ENCODE data around the gene PLCB1. TPM values are rescaled to one million over a fixed set of nuclear protein-coding genes. Genes with fewer than 3 reads are reported as not detected.

Gene PLCB1
- total RNA-seq, 4 donors from 2014 or later: 13.5 to 110 (median 30.4) TPM

DNA sequence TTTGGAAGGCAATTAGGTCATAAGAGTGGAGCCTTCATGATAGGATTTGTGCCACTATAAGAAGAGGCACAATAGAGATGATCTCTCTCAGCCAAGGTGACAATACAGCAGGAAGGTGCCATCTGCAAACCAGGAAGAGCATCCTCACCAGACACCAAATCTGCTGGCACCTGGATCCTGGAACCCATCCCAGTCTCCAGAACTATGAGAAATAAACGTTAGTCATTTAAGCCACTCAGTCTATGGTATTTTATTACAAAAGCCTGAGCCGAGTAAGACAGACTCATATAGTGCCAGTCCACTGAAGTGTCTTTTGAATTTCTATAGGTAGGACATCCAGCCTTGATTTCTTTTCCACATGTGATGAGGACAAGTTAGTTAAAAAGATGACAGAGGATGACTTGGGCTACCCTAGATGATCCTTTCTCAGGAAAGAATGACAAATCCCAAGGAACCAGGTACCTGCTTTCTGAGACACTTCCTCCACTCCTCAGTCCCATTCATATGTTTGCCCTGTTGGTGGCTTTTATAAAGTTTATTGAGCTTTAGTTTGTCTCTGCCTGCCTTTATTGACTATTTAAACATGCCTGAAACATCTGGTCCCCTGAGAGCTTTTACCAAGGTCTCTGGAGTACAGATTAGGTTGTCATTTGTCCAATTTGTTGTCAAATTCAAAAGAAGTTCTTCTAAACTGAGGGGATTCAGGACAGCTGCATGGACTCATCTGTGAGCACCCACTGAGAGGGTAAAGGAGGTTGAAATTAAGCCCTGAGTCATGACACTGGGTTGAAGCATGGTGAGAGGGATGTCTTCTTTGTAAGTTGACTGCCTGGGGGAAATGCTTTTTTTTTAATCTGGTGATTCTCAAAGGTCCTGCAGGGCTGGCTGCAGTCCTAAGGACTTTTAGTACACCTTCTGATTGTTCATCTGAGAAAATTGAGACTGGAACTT is 771.9 kb downstream of the PLCB1 start:
- intact Hi-C loops (cut with DNase I; ENCODE audit: low total_unique reads): no loop called here
- TF ChIP-seq CTCF (IDR thresholded peaks at IDR 0.05) (no peak), POLR2A (IDR thresholded peaks at IDR 0.05) (no peak)

DNA sequence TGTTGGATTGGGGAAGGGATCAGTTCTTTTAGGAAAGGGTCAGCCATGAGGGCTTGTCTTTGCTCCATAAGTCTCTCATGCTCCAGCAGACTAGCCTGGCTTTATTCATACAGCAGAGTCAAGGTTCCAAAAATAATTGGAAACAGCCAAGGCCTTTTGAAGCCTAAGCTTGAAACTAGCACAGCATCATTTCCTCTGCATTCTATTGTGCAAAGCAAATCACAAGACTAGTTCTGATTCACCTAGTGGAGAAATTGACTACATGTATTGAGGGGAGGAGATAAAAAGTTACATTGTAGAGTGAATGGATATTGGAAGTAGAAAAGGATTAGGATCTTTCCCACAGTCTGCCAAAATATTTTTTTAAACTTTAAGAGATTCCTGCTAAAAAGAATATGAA is 777.5 kb downstream of the PLCB1 start:
- intact Hi-C loops (cut with DNase I; ENCODE audit: low total_unique reads): no loop called here
- Histone ChIP-seq H3K27ac (no peak overlapping the region), H3K9me3 (no peaks in the 10 kb centered on the region), H3K27me3 (no peaks in the 10 kb centered on the region), H3K4me3 (no peak overlapping the region), H3K4me1 (no peaks in the 10 kb centered on the region), H3K36me3 (no peaks in the 10 kb centered on the region)
- TF ChIP-seq CTCF (IDR thresholded peaks at IDR 0.05) (no peak), POLR2A (IDR thresholded peaks at IDR 0.05) (no peak)
- no peak for DNase-seq

More for the DNA sequence above, 771.9 kb downstream of the PLCB1 start:
- Histone ChIP-seq H3K9me3 (no peaks in the 10 kb centered on the region), H3K4me1 (no peaks in the 10 kb centered on the region), H3K27ac (no peak overlapping the region), H3K36me3 (no peaks in the 10 kb centered on the region), H3K27me3 (no peaks in the 10 kb centered on the region), H3K4me3 (no peak overlapping the region)
- no peak for DNase-seq

- Histone ChIP-seq H3K36me3 (no peaks in the 10 kb centered on the region), H3K27me3 (no peaks in the 10 kb centered on the region), H3K4me3 (no peak overlapping the region), H3K9me3 (no peaks in the 10 kb centered on the region), H3K27ac (no peak overlapping the region), H3K4me1 (no peaks in the 10 kb centered on the region)
- TF ChIP-seq POLR2A (IDR thresholded peaks at IDR 0.05): no peak
- no peak for TF ChIP-seq CTCF (IDR thresholded peaks at IDR 0.05)
- DNase-seq: no peak
- intact Hi-C loops (cut with DNase I; ENCODE audit: low total_unique reads): no loop called here
Observed at GRCh38 chr20:8912096-8912495, 780.0 kb downstream of the PLCB1 start.

DNA sequence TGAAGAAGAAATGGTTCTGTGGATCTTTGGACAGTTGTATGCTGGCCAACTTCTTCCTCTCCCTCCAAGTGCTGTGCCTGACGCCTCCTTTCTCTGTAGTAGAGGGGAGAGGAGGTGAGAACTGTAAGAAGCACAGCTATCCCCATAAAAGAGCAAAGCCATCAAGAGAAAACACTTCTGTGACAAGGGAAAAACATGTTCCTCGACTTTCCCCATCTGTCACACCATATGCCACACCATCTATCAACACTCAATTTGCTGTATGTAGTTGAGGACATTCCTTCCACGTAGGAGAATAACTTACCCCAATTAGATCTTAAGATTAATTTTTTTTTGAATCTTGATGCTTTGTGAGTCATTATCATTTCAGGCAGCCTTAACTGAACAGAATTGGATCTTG is 780.7 kb downstream of the PLCB1 start:
- DNase-seq: no peak
- H3K27ac ChIP-seq: no peak overlapping the region
- TF ChIP-seq POLR2A (IDR thresholded peaks at IDR 0.05) (no peak), CTCF (IDR thresholded peaks at IDR 0.05) (no peak)
- H3K36me3 ChIP-seq: no peaks in the 10 kb centered on the region
- no peaks in the 10 kb centered on the region for H3K4me1 ChIP-seq
- no peaks in the 10 kb centered on the region for H3K27me3 ChIP-seq
- no peaks in the 10 kb centered on the region for H3K9me3 ChIP-seq
- intact Hi-C loops (cut with DNase I; ENCODE audit: low total_unique reads): no loop called here
- no peak overlapping the region for H3K4me3 ChIP-seq

DNA sequence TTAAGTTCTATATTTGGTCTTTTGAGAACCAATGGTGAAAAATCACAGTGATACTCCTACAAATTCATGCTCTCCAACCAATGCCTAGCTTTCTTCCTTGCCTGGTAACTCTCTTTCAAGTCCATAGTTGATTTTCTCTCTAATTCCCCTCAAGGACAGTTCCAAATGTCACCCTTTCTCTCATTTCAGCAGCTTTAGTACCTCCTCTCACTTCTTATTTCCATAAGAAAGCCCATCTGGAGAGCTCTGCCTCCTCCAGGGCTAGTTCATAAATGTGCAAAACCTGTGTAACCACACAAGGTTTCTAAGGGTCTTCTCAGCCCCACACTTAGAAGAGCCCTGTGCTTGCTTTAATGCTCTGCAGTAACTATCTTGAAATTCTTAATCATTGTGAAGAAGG is 781.4 kb downstream of the PLCB1 start:
- Histone ChIP-seq H3K4me1 (no peaks in the 10 kb centered on the region), H3K9me3 (no peaks in the 10 kb centered on the region), H3K4me3 (no peak overlapping the region), H3K36me3 (no peaks in the 10 kb centered on the region), H3K27me3 (no peaks in the 10 kb centered on the region), H3K27ac (no peak overlapping the region)
- intact Hi-C loops (cut with DNase I; ENCODE audit: low total_unique reads): no loop called here
- no peak for TF ChIP-seq CTCF (IDR thresholded peaks at IDR 0.05)
- no peak for TF ChIP-seq POLR2A (IDR thresholded peaks at IDR 0.05)
- DNase-seq: no peak

All from uterus (tissue), 4 donors.